Muscle layer of duodenum (tissue), 2 donors: ENCODE data around the gene THADA.

Experiments used
- H3K27ac ChIP-seq: one replicate; pipeline ENCODE4 v1.7.0; 2013; ENCODE audit warnings: mild to moderate bottlenecking, low read length
- H3K27me3 ChIP-seq: one replicate; pipeline ENCODE4 v1.7.0; 2013; ENCODE audit warnings: low read depth, mild to moderate bottlenecking, control low read depth, low read length
- H3K36me3 ChIP-seq, 2 donors: one replicate each; pipeline ENCODE4 v1.7.0; 2013; ENCODE audit warnings: low read length in 2 of 2, control low read depth in 1 of 2, mild to moderate bottlenecking in 1 of 2; ENCODE audit not compliant: insufficient read depth in 2 of 2, control insufficient read depth in 1 of 2
- H3K4me1 ChIP-seq, 2 donors: one replicate each; pipeline ENCODE4 v1.7.0; 2013; ENCODE audit warnings: low read length in 2 of 2, mild to moderate bottlenecking in 2 of 2, control low read depth in 1 of 2, moderate library complexity in 1 of 2; ENCODE audit not compliant: insufficient read depth in 2 of 2, control insufficient read depth in 1 of 2
- H3K4me3 ChIP-seq, 2 donors: one replicate each; pipeline ENCODE4 v1.7.0; 2013; ENCODE audit warnings: low read length in 2 of 2, low read depth in 1 of 2, mild to moderate bottlenecking in 1 of 2
- H3K9me3 ChIP-seq, 2 donors: one replicate each; pipeline ENCODE4 v1.7.0; 2013; ENCODE audit warnings: low read length in 2 of 2, control low read depth in 1 of 2, mild to moderate bottlenecking in 1 of 2; ENCODE audit not compliant: control insufficient read depth in 1 of 2
- donor health status: healthy.

THADA gene

GRCh38 chr2:43274721-43275120 is 321.1 kb downstream of the THADA start:
- H3K4me3 ChIP-seq, result no peak overlapping the region
- H3K27ac ChIP-seq, result no peak overlapping the region
- no peaks in the 10 kb centered on the region for H3K9me3 ChIP-seq
- peaks cover 4 to 5% of the 10 kb centered on the region in 2 donors for H3K36me3 ChIP-seq
- no peaks in the 10 kb centered on the region for H3K27me3 ChIP-seq
- peaks cover 24 to 54% of the 10 kb centered on the region in 2 donors for H3K4me1 ChIP-seq

GRCh38 chr2:43274055-43274454 is 321.8 kb downstream of the THADA start:
- Histone ChIP-seq H3K4me3 (no peak overlapping the region), H3K27ac (peak overlapping the region; percentile 10), H3K4me1 (peaks cover 30 to 59% of the 10 kb centered on the region in 2 donors), H3K9me3 (no peaks in the 10 kb centered on the region), H3K36me3 (peaks cover 0 to 2% of the 10 kb centered on the region in 2 donors), H3K27me3 (no peaks in the 10 kb centered on the region)

- Histone ChIP-seq H3K27me3 (no peaks in the 10 kb centered on the region), H3K27ac (no peak overlapping the region), H3K36me3 (peaks cover 2 to 4% of the 10 kb centered on the region in 2 donors), H3K4me1 (peaks cover 34 to 59% of the 10 kb centered on the region in 2 donors), H3K9me3 (no peaks in the 10 kb centered on the region), H3K4me3 (no peak overlapping the region)
These were observed 322.3 kb downstream of the THADA start for GRCh38 chr2:43273529-43273928.

- H3K4me1 ChIP-seq, result peaks cover 29 to 43% of the 10 kb centered on the region in 2 donors
- H3K27ac ChIP-seq, result no peak overlapping the region
- H3K27me3 ChIP-seq, result no peaks in the 10 kb centered on the region
- peaks cover 2 to 4% of the 10 kb centered on the region in 2 donors for H3K36me3 ChIP-seq
- no peaks in the 10 kb centered on the region for H3K9me3 ChIP-seq
- no peak overlapping the region for H3K4me3 ChIP-seq
These were observed 324.8 kb downstream of the THADA start for GRCh38 chr2:43270930-43271615.

- peaks cover 23 to 38% of the 10 kb centered on the region in 2 donors for H3K4me1 ChIP-seq
- no peak overlapping the region for H3K4me3 ChIP-seq
- no peaks in the 10 kb centered on the region for H3K27me3 ChIP-seq
- peak overlapping the region; percentile 74 for H3K27ac ChIP-seq
- no peaks in the 10 kb centered on the region for H3K9me3 ChIP-seq
- H3K36me3 ChIP-seq, result peaks cover 2 to 4% of the 10 kb centered on the region in 2 donors
These were observed 325.4 kb downstream of the THADA start for GRCh38 chr2:43270461-43270860.

GRCh38 chr2:43269706-43270105 is 326.1 kb downstream of the THADA start:
- Histone ChIP-seq H3K36me3 (peaks cover 2 to 4% of the 10 kb centered on the region in 2 donors), H3K4me1 (peaks cover 23 to 38% of the 10 kb centered on the region in 2 donors), H3K4me3 (peak overlapping the region in 1 of 2 donors; percentile 33), H3K27me3 (no peaks in the 10 kb centered on the region), H3K9me3 (no peaks in the 10 kb centered on the region), H3K27ac (peak overlapping the region; percentile 74)

GRCh38 chr2:43269074-43269572 is 326.7 kb downstream of the THADA start:
- peak overlapping the region in 1 of 2 donors; percentile 33 for H3K4me3 ChIP-seq
- H3K27me3 ChIP-seq, result no peaks in the 10 kb centered on the region
- H3K27ac ChIP-seq, result peak overlapping the region; percentile 74
- peaks cover 2 to 4% of the 10 kb centered on the region in 2 donors for H3K36me3 ChIP-seq
- peaks cover 23 to 40% of the 10 kb centered on the region in 2 donors for H3K4me1 ChIP-seq
- H3K9me3 ChIP-seq, result no peaks in the 10 kb centered on the region

GRCh38 chr2:43268066-43268953 is 327.5 kb downstream of the THADA start:
- H3K4me1 ChIP-seq, result peaks cover 23 to 35% of the 10 kb centered on the region in 2 donors
- H3K36me3 ChIP-seq, result peaks cover 2 to 4% of the 10 kb centered on the region in 2 donors
- H3K4me3 ChIP-seq, result peak overlapping the region in 1 of 2 donors; percentile 33
- no peaks in the 10 kb centered on the region for H3K9me3 ChIP-seq
- peak overlapping the region; percentile 74 for H3K27ac ChIP-seq
- no peaks in the 10 kb centered on the region for H3K27me3 ChIP-seq

- Histone ChIP-seq H3K27me3 (no peaks in the 10 kb centered on the region), H3K27ac (peak overlapping the region; percentile 74), H3K9me3 (no peaks in the 10 kb centered on the region), H3K4me1 (peaks cover 23 to 35% of the 10 kb centered on the region in 2 donors), H3K36me3 (peaks cover 2 to 4% of the 10 kb centered on the region in 2 donors), H3K4me3 (no peak overlapping the region)
These were observed 328.5 kb downstream of the THADA start for GRCh38 chr2:43267381-43267780.

- no peak overlapping the region for H3K27ac ChIP-seq
- no peak overlapping the region for H3K4me3 ChIP-seq
- H3K27me3 ChIP-seq, result no peaks in the 10 kb centered on the region
- H3K4me1 ChIP-seq, result peaks cover 23 to 35% of the 10 kb centered on the region in 2 donors
- H3K9me3 ChIP-seq, result no peaks in the 10 kb centered on the region
- H3K36me3 ChIP-seq, result peaks cover 2 to 4% of the 10 kb centered on the region in 2 donors
These were observed 329.1 kb downstream of the THADA start for GRCh38 chr2:43266711-43267111.

GRCh38 chr2:43265421-43265820 is 330.4 kb downstream of the THADA start:
- no peak overlapping the region for H3K4me3 ChIP-seq
- H3K27me3 ChIP-seq, result no peaks in the 10 kb centered on the region
- no peaks in the 10 kb centered on the region for H3K9me3 ChIP-seq
- peak overlapping the region; percentile 77 for H3K27ac ChIP-seq
- H3K4me1 ChIP-seq, result peaks cover 23 to 34% of the 10 kb centered on the region in 2 donors
- peaks cover 0 to 4% of the 10 kb centered on the region in 2 donors for H3K36me3 ChIP-seq
